Measurements from ENCODE around the gene ANKRD33.

Gene ANKRD33

DNA sequence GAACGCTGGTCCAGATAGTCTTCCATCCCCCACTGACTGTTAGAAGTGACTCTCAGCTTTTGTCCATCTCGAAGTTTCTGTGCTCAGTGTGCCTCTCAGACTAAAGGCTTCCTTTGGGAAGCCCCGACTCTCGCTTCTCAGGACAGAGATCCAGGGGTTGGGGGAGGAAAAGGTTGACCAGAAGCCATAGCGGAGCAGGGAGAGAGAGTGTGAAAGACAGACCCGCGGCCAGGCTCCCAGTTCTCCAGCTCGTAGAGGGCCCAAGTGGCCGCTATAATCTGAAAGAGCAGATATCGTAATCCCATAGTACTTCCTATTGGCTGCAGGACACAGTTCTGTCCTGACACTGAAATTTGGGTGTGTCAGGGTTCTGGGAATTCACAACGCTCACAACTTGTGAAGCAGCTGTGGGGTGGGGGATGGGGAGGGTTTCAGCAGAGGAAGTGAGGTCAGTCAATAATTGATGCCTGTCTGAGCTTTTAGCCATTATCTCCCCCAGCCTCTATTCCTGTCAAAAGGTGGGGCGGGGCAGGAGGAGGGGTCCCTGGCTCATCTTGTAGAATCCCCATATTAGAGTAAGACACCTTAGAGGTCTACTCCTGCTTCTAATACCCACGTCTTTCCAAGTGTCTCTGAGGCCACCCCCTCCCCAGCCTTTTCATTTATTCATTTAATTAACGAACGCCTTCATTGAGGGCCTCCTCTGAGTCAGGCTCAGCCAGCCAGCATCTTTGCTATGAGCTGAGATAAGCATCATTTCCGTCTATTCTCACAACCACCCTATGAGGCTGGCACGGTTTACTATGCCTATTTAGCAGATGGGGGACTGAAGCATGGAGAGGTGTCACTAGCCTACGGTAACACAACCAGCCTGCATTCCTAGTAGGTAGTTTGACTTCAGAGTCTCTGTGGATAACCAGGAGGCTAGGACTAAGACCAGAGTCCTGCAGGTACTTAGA, 17.8 kb downstream of the ANKRD33 start:
- DNase-seq = no peak

- DNase-seq = no peak
Observed at GRCh38 chr12:51906430-51907082, 18.7 kb downstream of the ANKRD33 start.

DNA sequence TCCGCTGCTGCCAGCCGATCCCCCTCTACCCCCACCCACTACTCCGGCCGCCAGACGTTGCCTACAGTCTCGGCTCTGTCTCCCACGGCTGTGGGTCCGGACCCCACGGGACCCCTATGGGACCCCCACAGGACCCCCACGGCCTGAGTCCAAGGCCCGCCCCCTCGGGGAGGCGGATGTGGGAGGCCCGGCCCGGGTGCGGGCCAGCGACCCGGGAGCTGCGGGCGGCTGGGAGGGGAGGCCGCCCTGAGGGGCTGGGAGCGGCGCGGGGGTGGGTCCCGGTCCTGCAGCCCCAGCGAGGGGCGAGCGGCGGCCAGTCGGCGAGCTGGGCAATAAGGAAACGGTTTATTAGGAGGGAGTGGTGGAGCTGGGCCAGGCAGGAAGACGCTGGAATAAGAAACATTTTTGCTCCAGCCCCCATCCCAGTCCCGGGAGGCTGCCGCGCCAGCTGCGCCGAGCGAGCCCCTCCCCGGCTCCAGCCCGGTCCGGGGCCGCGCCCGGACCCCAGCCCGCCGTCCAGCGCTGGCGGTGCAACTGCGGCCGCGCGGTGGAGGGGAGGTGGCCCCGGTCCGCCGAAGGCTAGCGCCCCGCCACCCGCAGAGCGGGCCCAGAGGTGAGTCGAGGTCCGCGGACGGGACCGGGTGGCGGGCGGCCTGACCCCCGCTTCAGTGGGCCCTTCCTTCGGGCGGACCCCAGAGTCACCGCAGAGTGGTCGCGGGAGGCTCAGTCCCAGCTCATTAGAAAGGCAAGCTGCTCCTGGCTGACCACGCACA, 19.4 kb downstream of the ANKRD33 start, which contains the start of gene ACVRL1:
ACVRL1 (plus strand) TSS at position 422 of the 773 bp plus-strand sequence. CDS start 4,971 bp downstream, outside the sequence.
- DNase-seq = no peak

- DNase-seq = no peak
Observed at GRCh38 chr12:51907856-51908425, 20.0 kb downstream of the ANKRD33 start.

- DNase-seq = no peak
Observed at GRCh38 chr12:51908876-51909592, 21.1 kb downstream of the ANKRD33 start.

GRCh38 chr12:51910168-51910567, 22.3 kb downstream of the ANKRD33 start:
- DNase-seq = no peak

DNA sequence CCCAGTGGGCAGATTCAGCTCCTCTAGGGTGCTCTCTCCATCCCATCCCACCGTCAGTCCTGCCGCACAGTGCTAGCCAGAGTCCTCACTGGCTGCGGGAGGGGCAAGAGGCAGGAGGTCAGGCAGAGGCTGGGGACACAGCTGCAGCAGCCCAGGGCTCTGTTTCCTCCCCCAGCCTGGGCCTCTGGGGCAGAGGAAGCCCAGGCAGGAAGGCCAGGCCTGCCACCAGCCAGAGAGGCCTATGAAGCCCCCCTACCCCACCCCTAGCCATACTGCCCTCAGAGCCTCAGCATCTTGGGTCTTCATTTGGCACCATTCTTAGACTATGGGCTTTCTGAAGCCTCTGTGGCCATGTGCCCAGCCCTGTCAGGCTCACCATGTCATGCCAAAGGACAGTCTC, 22.8 kb downstream of the ANKRD33 start:
- no peak for DNase-seq

DNA sequence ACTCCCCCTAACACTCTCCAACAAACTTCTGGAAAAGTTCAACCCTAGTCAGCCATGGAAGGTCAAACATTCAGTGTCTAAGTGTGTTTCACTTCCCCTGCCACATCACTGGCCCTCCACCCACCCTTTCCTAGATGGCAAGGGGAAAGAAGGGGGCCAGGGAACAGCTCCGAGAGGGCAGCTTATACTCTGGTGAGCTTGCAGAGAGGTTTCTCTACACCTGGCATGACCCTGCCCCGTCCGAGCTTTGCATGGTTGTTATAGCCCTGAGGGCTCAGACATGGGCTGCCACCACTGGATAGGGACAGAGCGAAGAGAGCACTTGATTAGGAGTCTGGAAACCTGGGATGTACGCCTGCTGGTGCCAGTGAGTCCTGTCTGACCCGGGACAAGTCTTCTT, 23.4 kb downstream of the ANKRD33 start:
- DNase-seq = no peak

DNA sequence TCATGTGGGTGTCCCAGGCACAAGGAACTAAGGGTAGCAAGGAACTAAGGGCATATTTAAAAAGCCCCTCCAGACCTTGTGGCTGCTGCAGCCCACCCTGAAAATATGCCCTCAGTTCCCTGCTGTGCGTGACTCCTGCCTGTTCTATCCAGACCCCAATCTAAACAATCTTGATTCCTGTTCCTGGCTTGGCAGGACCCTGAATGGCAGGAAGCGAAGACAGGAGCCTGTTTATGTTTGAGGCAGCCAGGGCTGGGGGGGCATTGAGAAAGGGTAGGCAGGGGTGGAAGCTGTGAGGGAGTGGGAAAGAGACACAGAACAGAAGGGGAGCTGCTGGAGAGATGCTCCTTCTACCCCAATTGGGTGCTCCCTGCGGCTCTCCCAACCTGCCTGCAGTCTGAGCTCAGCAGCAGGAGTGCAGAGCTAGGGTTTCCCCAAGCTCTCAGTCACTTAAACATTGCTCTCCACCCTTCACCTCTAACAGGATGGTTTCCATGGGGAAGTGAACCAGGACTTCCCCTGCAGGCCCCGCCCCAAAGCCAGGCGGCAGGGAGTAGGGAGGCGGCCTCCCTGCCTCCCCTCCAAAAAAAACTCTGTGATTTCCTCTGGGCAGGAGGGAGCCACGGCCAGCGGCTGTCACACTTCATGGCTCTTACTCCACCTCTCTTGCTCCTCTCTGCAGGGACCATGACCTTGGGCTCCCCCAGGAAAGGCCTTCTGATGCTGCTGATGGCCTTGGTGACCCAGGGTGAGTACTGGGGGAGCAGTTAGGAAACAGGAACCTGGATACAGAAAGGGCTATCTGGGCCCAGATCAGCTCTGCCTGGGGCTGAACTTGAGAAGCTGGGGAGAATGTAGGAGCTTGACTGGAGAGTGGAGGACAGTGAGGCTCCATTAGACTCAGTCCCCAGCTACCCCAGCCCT, 24.1 kb downstream of the ANKRD33 start:
- DNase-seq = no peak

GRCh38 chr12:51913071-51914033, 25.4 kb downstream of the ANKRD33 start:
- no peak for DNase-seq

- no peak for DNase-seq
Observed at GRCh38 chr12:51914034-51914923, 26.4 kb downstream of the ANKRD33 start.

- DNase-seq = no peak
Observed at GRCh38 chr12:51915003-51915625, 27.2 kb downstream of the ANKRD33 start.

- no peak for DNase-seq
Observed at GRCh38 chr12:51915951-51916350, 28.0 kb downstream of the ANKRD33 start.

DNA sequence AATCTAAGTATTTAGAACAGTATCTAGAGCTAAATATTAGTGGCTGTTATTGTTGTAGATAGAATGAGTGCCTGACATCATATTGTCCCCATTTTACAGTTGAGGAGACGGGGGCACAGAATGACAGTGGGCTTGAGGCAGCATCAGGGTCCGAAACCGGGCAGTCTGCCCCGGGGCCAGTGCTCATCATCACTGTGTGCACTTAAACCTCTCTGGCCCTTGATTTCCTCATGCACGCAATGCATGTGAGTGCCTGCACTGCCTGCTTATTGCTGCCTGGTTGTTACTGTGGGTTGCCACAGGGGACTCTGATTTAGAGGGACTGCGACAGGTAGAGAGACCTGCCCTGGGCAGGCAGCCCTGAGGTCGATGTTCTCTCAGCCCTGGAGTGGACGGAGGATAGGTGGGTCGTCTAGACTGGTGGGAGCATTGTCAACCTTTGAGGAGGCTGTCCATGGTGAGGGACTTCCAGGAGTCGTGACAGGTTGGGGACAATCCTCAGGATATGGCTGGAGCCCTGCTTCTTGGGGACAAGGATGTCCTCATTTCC, 29.2 kb downstream of the ANKRD33 start:
- no peak for DNase-seq

- no peak for DNase-seq
Observed at GRCh38 chr12:51917746-51918453, 30.0 kb downstream of the ANKRD33 start.

- DNase-seq = no peak
Observed at GRCh38 chr12:51920046-51920445, 32.1 kb downstream of the ANKRD33 start.

DNA sequence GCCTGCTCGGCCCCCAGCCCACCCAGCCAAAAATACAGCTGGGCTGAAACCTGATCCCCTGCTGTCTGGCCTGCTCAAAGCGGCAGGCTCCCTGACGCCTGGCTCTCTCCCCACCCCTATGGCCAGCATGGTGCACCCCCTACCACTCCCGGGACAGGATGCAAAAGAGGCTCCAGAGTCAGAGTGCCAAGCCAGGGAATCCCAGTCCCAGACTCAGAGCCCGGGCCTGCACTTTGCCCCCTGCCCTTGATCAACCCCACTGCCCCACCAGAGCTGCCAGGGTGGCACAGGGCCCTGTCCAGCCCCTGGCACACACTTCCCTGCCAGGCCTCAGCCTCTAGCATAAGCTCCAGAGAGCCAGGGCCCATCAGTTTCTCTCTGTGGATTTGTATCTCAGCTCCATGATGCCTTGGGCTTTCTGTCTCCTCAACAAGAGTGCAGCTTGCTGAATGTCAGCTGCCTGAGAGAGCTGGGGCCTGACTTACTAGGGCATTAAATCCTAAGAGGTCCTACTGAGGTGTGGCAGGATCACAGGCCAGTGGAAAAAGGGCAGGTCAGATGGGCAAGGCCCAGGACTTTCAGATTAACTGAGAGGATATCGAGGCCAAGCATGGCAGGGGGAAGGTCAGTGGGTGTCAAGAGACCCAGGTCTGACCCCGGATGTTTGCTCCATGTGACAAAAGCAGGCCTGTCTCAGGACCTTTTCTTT, 33.3 kb downstream of the ANKRD33 start:
- no peak for DNase-seq

Data from stimulated activated CD4-positive, alpha-beta T cell treated with anti-CD3 and anti-CD28 coated beads, Interleukin-1b, Interleukin-23, amount 100 ng/mL, for 48 hours (primary cell).